GM12875 (cell line): ENCODE measurements around the gene OR5K1.

Experiments used
- H3K4me3 ChIP-seq: one replicate; pipeline ENCODE4 v1.5.1; 2011; ENCODE audit warnings: low read depth, low read length, control low read depth
- CTCF ChIP-seq: IDR thresholded peaks from 2 replicates; pipeline ENCODE4 v1.5.1; 2011; ENCODE audit warnings: low read depth, mild to moderate bottlenecking, control low read depth, inconsistent platforms, low read length, moderate library complexity, borderline replicate concordance; ENCODE audit not compliant: insufficient read depth

Gene OR5K1

GRCh38 chr3:98450372-98450771 is 12.6 kb upstream of the OR5K1 start:
- no peak for TF ChIP-seq CTCF
- H3K4me3 ChIP-seq = no peak overlapping the region

DNA sequence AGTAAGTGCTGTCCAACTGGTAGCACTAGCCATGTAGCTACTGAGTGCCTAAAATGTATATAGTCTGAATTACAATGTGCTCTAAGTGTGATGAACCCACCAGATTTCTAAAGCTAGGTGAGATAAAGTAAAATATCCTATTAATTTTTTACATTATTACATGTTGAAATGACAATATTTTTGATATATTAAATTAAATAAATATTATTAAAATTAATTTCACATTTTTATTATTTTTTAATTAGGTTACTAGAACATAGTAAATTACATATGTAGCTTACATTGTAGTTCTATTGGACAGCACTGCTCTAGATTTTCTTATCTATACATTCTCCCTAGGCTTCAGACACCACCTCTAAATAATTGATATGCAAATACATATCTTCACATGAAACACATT is 9.2 kb upstream of the OR5K1 start:
- no peak overlapping the region for H3K4me3 ChIP-seq
- no peak for TF ChIP-seq CTCF

DNA sequence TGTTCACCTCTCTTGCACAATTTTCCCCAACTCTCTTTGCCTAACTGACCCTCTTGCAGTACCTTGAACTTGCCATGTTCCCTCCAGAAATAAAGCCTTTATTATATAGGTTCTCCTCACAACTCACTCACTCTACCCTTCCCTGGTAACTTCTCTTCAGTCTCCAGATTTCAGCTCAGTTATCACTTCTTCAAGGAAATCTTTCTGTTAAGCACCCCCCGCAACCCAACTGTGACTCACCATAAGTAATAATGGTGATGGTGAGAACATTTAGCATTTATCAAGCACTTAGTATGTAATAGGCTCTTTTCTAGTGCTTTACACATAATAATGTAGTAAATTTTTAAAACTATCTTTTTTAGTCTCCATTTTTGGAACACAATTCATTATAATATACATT is 8.1 kb upstream of the OR5K1 start:
- TF ChIP-seq CTCF = no peak
- H3K4me3 ChIP-seq = no peak overlapping the region

DNA sequence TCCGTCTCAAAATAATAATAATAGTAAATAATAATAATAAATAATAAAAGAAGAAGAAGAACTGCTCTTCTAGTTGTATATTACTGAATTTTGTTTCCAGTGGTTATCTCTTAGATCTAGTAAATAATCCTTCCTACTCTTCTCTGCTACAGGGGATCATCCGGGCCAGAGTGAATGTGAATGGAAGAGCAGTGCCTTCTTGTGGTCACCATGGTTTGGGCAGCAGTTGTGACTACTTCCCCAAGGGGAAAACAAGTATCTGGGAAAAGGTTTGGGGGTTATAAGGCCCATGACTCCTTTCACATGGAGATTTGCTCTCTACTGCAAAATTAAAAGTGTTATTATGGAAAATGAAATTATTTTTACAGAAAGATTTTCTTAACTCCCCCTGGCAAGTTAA is 5.5 kb upstream of the OR5K1 start:
- H3K4me3 ChIP-seq = no peak overlapping the region
- no peak for TF ChIP-seq CTCF

DNA sequence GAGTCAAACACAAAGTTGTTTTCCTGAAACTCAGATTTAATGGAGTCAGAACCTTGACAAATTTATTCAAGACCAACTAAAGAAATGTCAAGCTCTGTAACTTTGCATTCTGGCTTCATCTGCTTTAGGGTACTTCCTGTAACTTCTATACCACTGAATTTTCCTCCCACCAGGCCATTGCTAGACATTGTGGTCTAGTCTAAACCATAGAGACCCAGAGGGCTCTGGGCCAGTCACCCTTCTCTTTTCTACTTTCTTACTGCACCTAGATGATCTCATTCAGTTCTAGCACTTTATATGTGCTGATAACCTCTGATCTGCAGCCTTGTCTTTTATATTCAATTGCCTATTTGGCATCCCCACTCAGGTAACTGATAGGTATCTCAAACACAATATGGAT is 2.8 kb upstream of the OR5K1 start:
- H3K4me3 ChIP-seq = no peak overlapping the region
- TF ChIP-seq CTCF = no peak

- TF ChIP-seq CTCF = no peak
- no peak overlapping the region for H3K4me3 ChIP-seq
Observed at GRCh38 chr3:98482717-98483482, 19.9 kb downstream of the OR5K1 start.

GRCh38 chr3:98483626-98484025 is 20.6 kb downstream of the OR5K1 start:
- no peak for TF ChIP-seq CTCF
- no peak overlapping the region for H3K4me3 ChIP-seq
